Measurements from ENCODE around the gene NEK8.
A peak's percentile ranks its signal among the peaks of the same experiment; 100 is the strongest.

Gene NEK8

DNA sequence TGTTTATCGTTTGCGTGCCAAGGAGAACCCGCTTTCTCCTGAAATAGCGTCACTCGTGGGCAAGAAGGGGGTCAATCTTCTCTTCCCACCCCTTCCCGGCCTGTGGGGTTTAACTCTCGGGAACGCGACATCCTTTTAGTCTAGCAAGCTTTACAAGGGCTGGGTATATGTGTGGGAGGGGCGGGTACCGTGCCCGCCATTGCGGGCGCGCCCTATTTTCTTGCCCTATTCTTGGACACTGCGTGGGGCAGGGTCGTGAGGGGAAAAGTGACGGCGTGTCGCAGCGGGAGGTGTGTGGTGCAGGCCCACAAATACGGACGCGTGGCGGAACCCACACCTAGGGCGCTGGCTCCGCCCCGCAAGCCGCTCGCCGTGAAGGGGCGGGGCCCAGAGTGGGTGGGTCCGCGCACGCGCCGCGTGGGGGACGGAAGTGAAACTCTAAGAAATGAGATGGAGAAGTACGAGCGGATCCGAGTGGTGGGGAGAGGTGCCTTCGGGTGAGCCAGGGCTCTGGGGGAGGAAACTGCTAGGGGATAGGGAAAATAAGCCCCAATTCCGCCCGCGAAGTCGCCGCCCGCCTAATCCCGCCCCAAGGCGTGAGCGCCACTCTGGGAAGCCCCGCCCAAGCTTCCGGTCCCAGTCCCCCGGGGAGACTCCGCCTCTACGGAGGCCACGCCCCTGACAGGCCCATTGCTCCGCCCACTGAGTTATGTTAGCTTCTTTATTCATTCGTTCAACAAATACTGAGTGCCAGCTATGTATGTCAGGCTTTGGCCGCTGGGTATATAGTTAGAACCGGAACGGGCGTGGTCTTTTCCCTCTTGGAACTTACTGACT is at the start of gene NEK8:
Gene NEK8 (plus strand): TSS at position 425 of the 837 bp plus-strand sequence. CDS start 26 bp downstream, at position 451.
- ATAC-seq: peak; percentile 43
- TF ChIP-seq, protein P1, sequence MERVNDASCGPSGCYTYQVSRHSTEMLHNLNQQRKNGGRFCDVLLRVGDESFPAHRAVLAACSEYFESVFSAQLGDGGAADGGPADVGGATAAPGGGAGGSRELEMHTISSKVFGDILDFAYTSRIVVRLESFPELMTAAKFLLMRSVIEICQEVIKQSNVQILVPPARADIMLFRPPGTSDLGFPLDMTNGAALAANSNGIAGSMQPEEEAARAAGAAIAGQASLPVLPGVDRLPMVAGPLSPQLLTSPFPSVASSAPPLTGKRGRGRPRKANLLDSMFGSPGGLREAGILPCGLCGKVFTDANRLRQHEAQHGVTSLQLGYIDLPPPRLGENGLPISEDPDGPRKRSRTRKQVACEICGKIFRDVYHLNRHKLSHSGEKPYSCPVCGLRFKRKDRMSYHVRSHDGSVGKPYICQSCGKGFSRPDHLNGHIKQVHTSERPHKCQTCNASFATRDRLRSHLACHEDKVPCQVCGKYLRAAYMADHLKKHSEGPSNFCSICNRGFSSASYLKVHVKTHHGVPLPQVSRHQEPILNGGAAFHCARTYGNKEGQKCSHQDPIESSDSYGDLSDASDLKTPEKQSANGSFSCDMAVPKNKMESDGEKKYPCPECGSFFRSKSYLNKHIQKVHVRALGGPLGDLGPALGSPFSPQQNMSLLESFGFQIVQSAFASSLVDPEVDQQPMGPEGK (CRISPR knock-in tag; IDR thresholded peaks at IDR 0.05; ENCODE audit: borderline replicate concordance): no peak
- TF ChIP-seq CSDC2 (CRISPR knock-in tag; IDR thresholded peaks at IDR 0.05) (no peak), ZNF565 (CRISPR knock-in tag; conservative IDR thresholded peaks at IDR 0.05; ENCODE audit: low read depth) (no peak), POU6F1 (CRISPR knock-in tag; IDR thresholded peaks at IDR 0.05; ENCODE audit: borderline replicate concordance, low read depth) (no peak), OSR1 (CRISPR knock-in tag; IDR thresholded peaks at IDR 0.05) (no peak), ESRRG (CRISPR knock-in tag; IDR thresholded peaks at IDR 0.05) (no peak), TCF4 (CRISPR knock-in tag; IDR thresholded peaks at IDR 0.05; ENCODE audit: borderline replicate concordance) (no peak), TOX (CRISPR knock-in tag; IDR thresholded peaks at IDR 0.05; ENCODE audit: borderline replicate concordance) (no peak), ZNF8 (CRISPR knock-in tag; IDR thresholded peaks at IDR 0.05) (no peak), TSHZ2 (CRISPR knock-in tag; IDR thresholded peaks at IDR 0.05) (no peak), ZFP30 (CRISPR knock-in tag; IDR thresholded peaks at IDR 0.05) (no peak), PPARA (CRISPR knock-in tag; IDR thresholded peaks at IDR 0.05; ENCODE audit: borderline replicate concordance) (no peak)
- TF ChIP-seq, protein P2, sequence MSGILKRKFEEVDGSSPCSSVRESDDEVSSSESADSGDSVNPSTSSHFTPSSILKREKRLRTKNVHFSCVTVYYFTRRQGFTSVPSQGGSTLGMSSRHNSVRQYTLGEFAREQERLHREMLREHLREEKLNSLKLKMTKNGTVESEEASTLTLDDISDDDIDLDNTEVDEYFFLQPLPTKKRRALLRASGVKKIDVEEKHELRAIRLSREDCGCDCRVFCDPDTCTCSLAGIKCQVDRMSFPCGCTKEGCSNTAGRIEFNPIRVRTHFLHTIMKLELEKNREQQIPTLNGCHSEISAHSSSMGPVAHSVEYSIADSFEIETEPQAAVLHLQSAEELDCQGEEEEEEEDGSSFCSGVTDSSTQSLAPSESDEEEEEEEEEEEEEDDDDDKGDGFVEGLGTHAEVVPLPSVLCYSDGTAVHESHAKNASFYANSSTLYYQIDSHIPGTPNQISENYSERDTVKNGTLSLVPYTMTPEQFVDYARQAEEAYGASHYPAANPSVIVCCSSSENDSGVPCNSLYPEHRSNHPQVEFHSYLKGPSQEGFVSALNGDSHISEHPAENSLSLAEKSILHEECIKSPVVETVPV (CRISPR knock-in tag; IDR thresholded peaks at IDR 0.05): no peak

DNA sequence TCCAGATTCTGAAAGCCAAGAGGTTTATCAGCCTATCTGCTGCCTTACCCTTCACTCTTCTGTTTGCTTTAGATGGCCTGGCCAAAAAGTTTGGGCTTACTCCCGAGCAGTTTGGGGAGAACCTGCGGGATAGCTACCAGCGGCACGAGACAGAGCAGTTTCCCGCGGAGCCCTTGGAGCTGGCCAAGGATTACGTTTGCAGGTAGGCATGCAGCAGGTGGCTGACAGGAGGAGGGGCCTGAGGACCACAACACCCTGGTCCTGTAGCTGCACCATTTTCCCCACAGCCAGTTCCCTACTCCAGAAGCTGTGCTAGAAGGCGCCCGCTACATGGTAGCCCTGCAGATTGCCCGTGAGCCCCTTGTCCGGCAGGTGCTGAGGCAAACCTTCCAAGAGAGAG is 45.9 kb upstream of the NEK8 start:
- no peak for ATAC-seq
- TF ChIP-seq OSR1 (CRISPR knock-in tag; IDR thresholded peaks at IDR 0.05): no peak
- no peak for TF ChIP-seq ZNF70 (CRISPR knock-in tag; IDR thresholded peaks at IDR 0.05)
- TF ChIP-seq ARNTL (CRISPR knock-in tag; IDR thresholded peaks at IDR 0.05; ENCODE audit: borderline replicate concordance, low read depth): no peak
- TF ChIP-seq, protein P2 (CRISPR knock-in tag; IDR thresholded peaks at IDR 0.05): no peak
- no peak for TF ChIP-seq GLIS3 (CRISPR knock-in tag; IDR thresholded peaks at IDR 0.05)
- TF ChIP-seq ISL1 (CRISPR knock-in tag; IDR thresholded peaks at IDR 0.05): no peak

DNA sequence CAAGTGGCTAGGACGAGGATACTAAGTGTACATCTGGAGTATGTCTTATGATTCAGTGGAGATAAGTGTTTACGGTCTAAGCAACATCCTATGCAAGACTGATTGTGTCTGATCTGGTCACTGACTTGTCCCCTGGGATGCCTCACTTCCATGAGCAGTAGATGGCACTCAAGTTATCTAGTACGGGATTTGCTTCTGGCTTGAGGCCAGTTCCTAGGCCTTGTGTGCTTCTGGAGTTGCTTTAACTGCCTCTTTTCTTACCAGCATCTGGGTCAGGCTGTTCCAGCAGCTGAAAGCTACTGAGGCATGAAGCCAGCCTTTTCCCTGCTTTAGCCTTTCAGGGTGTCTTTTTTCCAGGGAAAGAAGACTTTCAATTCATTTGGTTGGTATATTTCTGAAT is 43.6 kb upstream of the NEK8 start:
- ATAC-seq: peak; percentile 49; the same call in 2 of the 3 replicates
- TF ChIP-seq POU6F1 (CRISPR knock-in tag; IDR thresholded peaks at IDR 0.05; ENCODE audit: borderline replicate concordance, low read depth) (no peak), ZNF565 (CRISPR knock-in tag; conservative IDR thresholded peaks at IDR 0.05; ENCODE audit: low read depth) (no peak), ZNF8 (CRISPR knock-in tag; IDR thresholded peaks at IDR 0.05) (no peak), OSR1 (CRISPR knock-in tag; IDR thresholded peaks at IDR 0.05) (no peak), ZFP30 (CRISPR knock-in tag; IDR thresholded peaks at IDR 0.05) (no peak), PPARA (CRISPR knock-in tag; IDR thresholded peaks at IDR 0.05; ENCODE audit: borderline replicate concordance) (no peak), ARNTL (CRISPR knock-in tag; IDR thresholded peaks at IDR 0.05; ENCODE audit: borderline replicate concordance, low read depth) (no peak), ZNF70 (CRISPR knock-in tag; IDR thresholded peaks at IDR 0.05) (no peak), ESRRG (CRISPR knock-in tag; IDR thresholded peaks at IDR 0.05) (no peak), TOX (CRISPR knock-in tag; IDR thresholded peaks at IDR 0.05; ENCODE audit: borderline replicate concordance) (no peak), RARB (CRISPR knock-in tag; IDR thresholded peaks at IDR 0.05) (no peak), ZFP3 (CRISPR knock-in tag; IDR thresholded peaks at IDR 0.05) (no peak), TCF4 (CRISPR knock-in tag; IDR thresholded peaks at IDR 0.05; ENCODE audit: borderline replicate concordance) (no peak)
- TF ChIP-seq, protein P2 (CRISPR knock-in tag; IDR thresholded peaks at IDR 0.05): no peak
- TF ChIP-seq, protein P1 (CRISPR knock-in tag; IDR thresholded peaks at IDR 0.05; ENCODE audit: borderline replicate concordance): no peak
